Epithelial cell of proximal tubule (primary cell): ENCODE data around the gene INF2. TPM values are rescaled to one million over a fixed set of nuclear protein-coding genes. Genes with fewer than 3 reads are reported as not detected.

Experiments
- DNase-seq: peaks from one replicate; pipeline ENCODE4 v3.0.0-alpha.2; 2011; ENCODE audit warnings: low read depth
- H3K4me3 ChIP-seq: 2 replicates; pipeline ENCODE4 v1.5.1; 2011; ENCODE audit warnings: low read depth, mild to moderate bottlenecking, low read length
- CTCF ChIP-seq: conservative IDR thresholded peaks from 2 replicates; pipeline ENCODE4 v1.5.1; 2012; ENCODE audit warnings: low read depth, mild to moderate bottlenecking, low read length
- total RNA-seq: library from RNA; depleted of rRNA; stranded (reverse); fragments of >200 nt; gene quantifications from 2 replicates; pipeline ENCODE4 v1.2.3, GENCODE V29; 2015

INF2 gene
- total RNA-seq, 1 donor from 2014 or later = 100 TPM

- H3K4me3 ChIP-seq = no peak overlapping the region
- no peak for DNase-seq
- TF ChIP-seq CTCF = no peak
Measured at GRCh38 chr14:104703269-104703668, 13.9 kb downstream of the INF2 start.

GRCh38 chr14:104704252-104704651 lies 14.8 kb downstream of the INF2 start:
- no peak overlapping the region for H3K4me3 ChIP-seq
- TF ChIP-seq CTCF = no peak
- DNase-seq = no peak

- H3K4me3 ChIP-seq = no peak overlapping the region
- TF ChIP-seq CTCF = no peak
- DNase-seq = no peak
Measured at GRCh38 chr14:104705340-104706047, 16.1 kb downstream of the INF2 start.

- TF ChIP-seq CTCF = no peak
- DNase-seq = no peak
- H3K4me3 ChIP-seq = no peak overlapping the region
Measured at GRCh38 chr14:104706733-104707607, 17.6 kb downstream of the INF2 start.

- no peak for DNase-seq
- TF ChIP-seq CTCF = no peak
- H3K4me3 ChIP-seq = no peak overlapping the region
Measured at GRCh38 chr14:104707608-104708595, 18.5 kb downstream of the INF2 start.

GRCh38 chr14:104708606-104709268 lies 19.3 kb downstream of the INF2 start:
- H3K4me3 ChIP-seq = no peak overlapping the region
- TF ChIP-seq CTCF = peak; percentile 94
- no peak for DNase-seq
